Stimulated activated CD8-positive, alpha-beta memory T cell treated with anti-CD3 and anti-CD28 coated beads, Interleukin-7, amount 100 ng/mL, for 48 hours (primary cell): ENCODE data around the gene TREX2.

ENCODE experiments used
- DNase-seq, 2 donors: peaks; one replicate each; pipeline ENCODE4 v3.0.0-alpha.2; 2020; ENCODE audit warnings: low read depth in 1 of 2; ENCODE audit errors: extremely low read depth in 1 of 2

Gene TREX2

GRCh38 chrX:153457136-153457825, 11.4 kb upstream of the TREX2 start:
- DNase-seq = no peak

GRCh38 chrX:153456704-153457103, 10.8 kb upstream of the TREX2 start:
- DNase-seq = no peak

GRCh38 chrX:153456161-153456560, 10.3 kb upstream of the TREX2 start:
- DNase-seq = no peak

- DNase-seq = no peak
Observed at GRCh38 chrX:153455571-153455970, 9.7 kb upstream of the TREX2 start.

- DNase-seq = no peak
Observed at GRCh38 chrX:153454901-153455550, 9.2 kb upstream of the TREX2 start.

- no peak for DNase-seq
Observed at GRCh38 chrX:153450949-153451277, 5.1 kb upstream of the TREX2 start.

- DNase-seq = no peak
Observed at GRCh38 chrX:153450114-153450948, 4.5 kb upstream of the TREX2 start.

GRCh38 chrX:153449368-153450113, 3.7 kb upstream of the TREX2 start:
- no peak for DNase-seq

- no peak for DNase-seq
Observed at GRCh38 chrX:153448556-153449367, 2.9 kb upstream of the TREX2 start.

GRCh38 chrX:153447581-153447960, 1.7 kb upstream of the TREX2 start:
- no peak for DNase-seq

GRCh38 chrX:153446950-153447580, 1.2 kb upstream of the TREX2 start:
- DNase-seq = no peak

- DNase-seq = no peak
Observed at GRCh38 chrX:153446636-153446936, 730 bp upstream of the TREX2 start.

- DNase-seq = no peak
Observed at GRCh38 chrX:153445106-153445855, 575 bp downstream of the TREX2 start.

- no peak for DNase-seq
Observed at GRCh38 chrX:153444333-153445011, 1.4 kb downstream of the TREX2 start.

GRCh38 chrX:153443476-153444332, 2.2 kb downstream of the TREX2 start:
- no peak for DNase-seq

GRCh38 chrX:153442463-153442862, 3.4 kb downstream of the TREX2 start:
- no peak for DNase-seq

GRCh38 chrX:153441981-153442380, 3.9 kb downstream of the TREX2 start:
- DNase-seq = no peak

- DNase-seq = no peak
Observed at GRCh38 chrX:153441296-153441695, 4.6 kb downstream of the TREX2 start.
